Pancreas (tissue), 10 donors: ENCODE data around the gene CCDC80. TPM values are rescaled to one million over a fixed set of nuclear protein-coding genes. Genes with fewer than 3 reads are reported as not detected.
A peak's percentile ranks its signal among the peaks of the same experiment; 100 is the strongest.

ENCODE experiments used
- ATAC-seq, 4 donors: fragments of 200-7000 bp; cut with Tn5 transposase; one replicate each; pipeline versions ENCODE4 v1.8.0 to v1.9.1; 2020; ENCODE audit warnings: mild to moderate bottlenecking in 4 of 4, moderate library complexity in 4 of 4
- DNase-seq, 6 donors: peaks; one replicate each; pipeline ENCODE4 v3.0.0-alpha.2; 2020
- FAIRE-seq: peaks from 2 replicates; lab custom pipeline; 2012; peaks lifted over from hg19 to GRCh38; lab: Jason Lieb, UNC
- H3K27ac ChIP-seq, 4 donors: fragments of 200-600 bp; sonication (generic); 1 replicate in 3 of 4; 2 replicates in 1 of 4; pipeline versions ENCODE4 v1.5.0 to v1.8.0; 2020
- H3K27me3 ChIP-seq, 4 donors: fragments of 200-600 bp; one replicate each; pipeline ENCODE4 v1.8.0; 2021
- H3K36me3 ChIP-seq, 3 donors: fragments of 200-600 bp; sonication (generic) in 1 of 3; one replicate each; pipeline versions ENCODE4 v1.5.0 to v1.8.0; 2020 to 2021
- H3K4me1 ChIP-seq, 3 donors: fragments of 200-600 bp; one replicate each; pipeline ENCODE4 v1.8.0; 2021
- H3K4me3 ChIP-seq, 4 donors: fragments of 200-600 bp; sonication (generic) in 2 of 4; one replicate each; pipeline versions ENCODE4 v1.5.0 to v1.8.0; 2020 to 2021
- H3K9me3 ChIP-seq, 4 donors: fragments of 200-600 bp; one replicate each; pipeline ENCODE4 v1.8.0; 2021
- WGBS, 2 donors: extraction: QIAGEN DNeasy Blood & Tissue Kit; methylation state at CpG; one replicate each; pipeline ENCODE4 v1.1.7; 2013; 5-methylcytosine and 5-hydroxymethylcytosine counted together
- intact Hi-C, 3 donors: fragments of 100-400 bp; cut with DNase I; formaldehyde crosslinking; loops; one replicate each; pipeline versions ENCODE4 v1.11.1 to v1.14.2; 2022
- polyA plus RNA-seq, 2 donors: library from polyadenylated mRNA; stranded (reverse); fragments of 200-250 nt; gene quantifications; one replicate each; pipeline ENCODE4 v1.2.3, GENCODE V29; 2013
- total RNA-seq, 6 donors: library from RNA; stranded (reverse); fragmentation: NEBNext Ultra II Directional in 4 of 6; extraction: Animal tissue kit (Norgen Biotek cat#: 25700) in 4 of 6; gene quantifications; one replicate each; pipeline versions ENCODE4 v1.2.1 to v1.2.4, GENCODE V29; 2021 to 2023
- TF ChIP-seq, protein P1 (sequence below), 4 donors: fragments of 200-600 bp; sonication (generic) in 3 of 4; IDR thresholded peaks; one replicate each; pipeline versions ENCODE4 v1.5.0 to v1.8.0; 2021; ENCODE audit warnings: antibody characterized with exemption in 4 of 4
- donor health status: healthy with polysubstance abuse.
- donor health status: DM: no; HTN: no; CAD: no; lungs with moderate emphysema.
- donor health status: DM: no; HTN: no; CAD: no.
- donor health status: control.
- donor health status: control.
- donor health status: Bipolar disorder and iron deficiency.
- donor health status: DM: yes; HTN: yes; CAD: no.
- donor health status: DM: no; HTN: no; CAD: no.
- donor health status: DM: no; HTN: no; CAD: no.
- donor health status: DM: yes; HTN: yes; CAD: no.

CCDC80 gene
- total and polyA plus RNA-seq, 8 donors, result 6.1 to 100 (median 11.8) TPM

DNA sequence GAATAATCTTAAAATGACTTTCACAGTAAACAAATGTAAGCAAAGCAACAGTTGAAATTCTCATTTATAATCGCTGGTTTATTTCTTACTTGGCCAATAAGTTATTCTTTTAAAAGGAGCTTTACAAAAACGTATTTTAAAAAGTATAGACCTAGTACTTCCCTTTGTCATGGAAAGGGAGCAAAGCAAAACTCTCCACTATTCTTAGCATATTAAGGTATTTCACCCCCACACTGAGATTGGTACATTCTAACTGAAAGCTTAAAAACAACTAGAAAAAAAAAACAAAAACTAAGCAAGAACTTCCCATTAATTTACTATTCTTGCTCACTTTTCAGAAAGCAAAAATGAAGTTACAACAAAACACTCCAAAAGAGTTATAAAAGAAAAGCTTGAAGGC, 80.6 kb downstream of the CCDC80 start:
- H3K4me3 ChIP-seq, result peak overlapping the region in 3 of 4 donors; percentile 69 to 82 (median 74)
- no peaks in the 10 kb centered on the region for H3K36me3 ChIP-seq
- peaks cover 17 to 35% (median 32%) of the 10 kb centered on the region in 3 donors for H3K4me1 ChIP-seq
- H3K27ac ChIP-seq, result peak overlapping the region in 3 of 4 donors; percentile 80 to 96 (median 95)
- ATAC-seq (no peak), FAIRE-seq (peak; percentile 43), DNase-seq (no peak)
- WGBS, 2 donors, result 7 to 9% methylated on average over 2 of the region's 2 CpGs
- intact Hi-C loops, result no loop called here
- no peaks in the 10 kb centered on the region for H3K9me3 ChIP-seq
- H3K27me3 ChIP-seq, result no peaks in the 10 kb centered on the region
- TF ChIP-seq, protein P1, sequence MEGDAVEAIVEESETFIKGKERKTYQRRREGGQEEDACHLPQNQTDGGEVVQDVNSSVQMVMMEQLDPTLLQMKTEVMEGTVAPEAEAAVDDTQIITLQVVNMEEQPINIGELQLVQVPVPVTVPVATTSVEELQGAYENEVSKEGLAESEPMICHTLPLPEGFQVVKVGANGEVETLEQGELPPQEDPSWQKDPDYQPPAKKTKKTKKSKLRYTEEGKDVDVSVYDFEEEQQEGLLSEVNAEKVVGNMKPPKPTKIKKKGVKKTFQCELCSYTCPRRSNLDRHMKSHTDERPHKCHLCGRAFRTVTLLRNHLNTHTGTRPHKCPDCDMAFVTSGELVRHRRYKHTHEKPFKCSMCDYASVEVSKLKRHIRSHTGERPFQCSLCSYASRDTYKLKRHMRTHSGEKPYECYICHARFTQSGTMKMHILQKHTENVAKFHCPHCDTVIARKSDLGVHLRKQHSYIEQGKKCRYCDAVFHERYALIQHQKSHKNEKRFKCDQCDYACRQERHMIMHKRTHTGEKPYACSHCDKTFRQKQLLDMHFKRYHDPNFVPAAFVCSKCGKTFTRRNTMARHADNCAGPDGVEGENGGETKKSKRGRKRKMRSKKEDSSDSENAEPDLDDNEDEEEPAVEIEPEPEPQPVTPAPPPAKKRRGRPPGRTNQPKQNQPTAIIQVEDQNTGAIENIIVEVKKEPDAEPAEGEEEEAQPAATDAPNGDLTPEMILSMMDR (IDR thresholded peaks at IDR 0.05), result no peak

GRCh38 chr3:112557976-112558375, 83.0 kb downstream of the CCDC80 start:
- H3K4me3 ChIP-seq, result no peak overlapping the region
- 90 to 95% methylated on average over 1 of the region's 1 CpG for WGBS, 2 donors
- no peak for ATAC-seq
- no peaks in the 10 kb centered on the region for H3K36me3 ChIP-seq
- no peaks in the 10 kb centered on the region for H3K9me3 ChIP-seq
- intact Hi-C loops, result no loop called here
- H3K27me3 ChIP-seq, result no peaks in the 10 kb centered on the region
- peaks cover 11 to 40% (median 29%) of the 10 kb centered on the region in 3 donors for H3K4me1 ChIP-seq
- DNase-seq, result no peak
- FAIRE-seq, result no peak
- TF ChIP-seq, protein P1 (IDR thresholded peaks at IDR 0.05), result no peak
- H3K27ac ChIP-seq, result no peak overlapping the region

- peaks cover 11 to 38% (median 28%) of the 10 kb centered on the region in 3 donors for H3K4me1 ChIP-seq
- no peak for FAIRE-seq
- 82 to 89% methylated on average over 1 of the region's 1 CpG for WGBS, 2 donors
- no peaks in the 10 kb centered on the region for H3K9me3 ChIP-seq
- DNase-seq, result no peak
- H3K36me3 ChIP-seq, result no peaks in the 10 kb centered on the region
- H3K27me3 ChIP-seq, result no peaks in the 10 kb centered on the region
- H3K4me3 ChIP-seq, result no peak overlapping the region
- no peak overlapping the region for H3K27ac ChIP-seq
- TF ChIP-seq, protein P1 (IDR thresholded peaks at IDR 0.05), result no peak
- intact Hi-C loops, result no loop called here
- peak in 3 of 4 donors; percentile 55 to 63 (median 59) for ATAC-seq
Measured at GRCh38 chr3:112555535-112556170, 85.3 kb downstream of the CCDC80 start.

GRCh38 chr3:112550859-112551258, 90.1 kb downstream of the CCDC80 start:
- 20 to 30% methylated on average over 1 of the region's 1 CpG for WGBS, 2 donors
- Histone ChIP-seq H3K4me3 (no peak overlapping the region), H3K4me1 (peaks cover 0 to 13% (median 10%) of the 10 kb centered on the region in 3 donors), H3K27me3 (no peaks in the 10 kb centered on the region), H3K9me3 (no peaks in the 10 kb centered on the region), H3K27ac (no peak overlapping the region), H3K36me3 (peaks cover 0 to 27% (median 7%) of the 10 kb centered on the region in 3 donors)
- TF ChIP-seq, protein P1 (IDR thresholded peaks at IDR 0.05), result no peak
- intact Hi-C loops, result no loop called here
- ATAC-seq (no peak), DNase-seq (no peak), FAIRE-seq (no peak)

Other genes with a start within 250 kb of the CCDC80 start
- under 1 TPM in 4 of 6 donors, not detected in 2; 0.06 to 0.72 (median 0.20) TPM for gene BTLA, start 141.7 kb downstream of the CCDC80 start, total RNA-seq
- gene BTLA, start 141.7 kb downstream of the CCDC80 start, polyA plus RNA-seq, result not detected
- gene ATG3, start 79.2 kb downstream of the CCDC80 start, total RNA-seq, result 10 to 100 TPM; 24.9 to 34.2 (median 25.5) TPM
- 10 to 100 TPM; 10.9 to 23.3 TPM for gene ATG3, start 79.2 kb downstream of the CCDC80 start, polyA plus RNA-seq
- gene SLC35A5, start 79.1 kb downstream of the CCDC80 start, total RNA-seq, result 10 to 100 TPM in 4 of 6 donors, 1 to 10 TPM in 2; 8.9 to 16.9 (median 12.4) TPM
- gene SLC35A5, start 79.1 kb downstream of the CCDC80 start, polyA plus RNA-seq, result 10 to 100 TPM in 1 of 2 donors, 1 to 10 TPM in 1; 3.0 to 13.0 TPM
- not detected for gene CD200R1L, start 205.7 kb upstream of the CCDC80 start, total RNA-seq
- not detected for gene CD200R1L, start 205.7 kb upstream of the CCDC80 start, polyA plus RNA-seq